Adipocyte (in vitro differentiated cells): ENCODE measurements around the gene CBX1.

ENCODE experiments used
- DNase-seq: peaks from one replicate; pipeline ENCODE4 v3.0.0-alpha.2; 2015; ENCODE audit warnings: low read depth
- H3K27me3 ChIP-seq: replicated peaks from 2 replicates; pipeline ENCODE4 v1.7.0; 2013; ENCODE audit warnings: mild to moderate bottlenecking, low read length, moderate library complexity; ENCODE audit not compliant: control insufficient read depth, insufficient read depth
- H3K36me3 ChIP-seq: 2 replicates; pipeline ENCODE4 v1.7.0; 2013; ENCODE audit warnings: low read length, mild to moderate bottlenecking, moderate library complexity; ENCODE audit not compliant: control insufficient read depth, insufficient read depth, severe bottlenecking
- H3K4me1 ChIP-seq: 2 replicates; pipeline ENCODE4 v1.7.0; 2013; ENCODE audit warnings: mild to moderate bottlenecking, low read length, moderate library complexity; ENCODE audit not compliant: control insufficient read depth, insufficient read depth
- H3K4me3 ChIP-seq: 2 replicates; pipeline ENCODE4 v1.7.0; 2013; ENCODE audit warnings: mild to moderate bottlenecking, low read length, moderate library complexity
- H3K9ac ChIP-seq: 2 replicates; pipeline ENCODE4 v1.7.0; 2013; ENCODE audit warnings: mild to moderate bottlenecking, low read length, moderate library complexity
- H3K9me3 ChIP-seq: 2 replicates; pipeline ENCODE4 v1.7.0; 2013; ENCODE audit warnings: mild to moderate bottlenecking, low read length, moderate library complexity; ENCODE audit not compliant: control insufficient read depth

CBX1 gene

DNA sequence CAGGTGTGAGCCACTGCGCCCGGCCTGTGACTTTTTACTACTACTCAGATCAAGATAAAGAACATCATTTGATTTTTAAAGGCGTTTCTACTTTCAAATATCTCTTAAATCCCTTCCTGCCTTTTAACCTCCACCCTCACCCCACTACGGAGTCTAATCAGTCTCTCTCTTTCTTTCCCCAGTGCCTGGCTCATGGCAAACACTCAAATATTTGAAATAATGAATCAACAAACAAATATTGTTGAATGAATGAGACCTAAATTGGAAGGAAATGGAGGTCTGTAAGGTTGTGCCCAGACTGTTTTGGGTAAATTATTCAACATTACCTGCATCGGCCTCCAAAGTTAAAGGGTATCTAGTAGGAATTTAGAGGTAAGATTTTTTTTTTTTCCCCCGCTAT lies 78.4 kb downstream of the CBX1 start:
- Histone ChIP-seq H3K9ac (no peak overlapping the region), H3K9me3 (no peaks in the 10 kb centered on the region), H3K36me3 (no peaks in the 10 kb centered on the region), H3K27me3 (no peaks in the 10 kb centered on the region), H3K4me1 (peaks cover 41% of the 10 kb centered on the region), H3K4me3 (no peak overlapping the region)
- no peak for DNase-seq

- no peak for DNase-seq
- Histone ChIP-seq H3K4me1 (peaks cover 37% of the 10 kb centered on the region), H3K9ac (no peak overlapping the region), H3K27me3 (no peaks in the 10 kb centered on the region), H3K36me3 (no peaks in the 10 kb centered on the region), H3K9me3 (no peaks in the 10 kb centered on the region), H3K4me3 (no peak overlapping the region)
Measured at GRCh38 chr17:48021934-48022333, 79.3 kb downstream of the CBX1 start.
